BJ (cell line): ENCODE results near the gene ACKR2. TPM values are rescaled to one million over a fixed set of nuclear protein-coding genes. Genes with fewer than 3 reads are reported as not detected.

Experiments
- CTCF ChIA-PET: fragments of 350-600 bp; formaldehyde crosslinking; extraction: SDS; loops from one replicate; lab custom pipeline; 2021; ENCODE audit warnings: antibody characterized with exemption, inconsistent platforms; lab: Yijun Ruan, JAX
- POLR2A ChIA-PET: fragments of 300-600 bp; sonication (Branson Sonifier 250); formaldehyde crosslinking; extraction: SDS; loops from one replicate; lab custom pipeline; 2021; ENCODE audit warnings: antibody characterized with exemption; lab: Charles Lee
- DNase-seq: peaks from one replicate; pipeline ENCODE4 v3.0.0-alpha.2; 2011; ENCODE audit warnings: low read depth
- H3K27me3 ChIP-seq: 2 replicates; pipeline ENCODE4 v1.6.0; 2011; ENCODE audit warnings: low read length; ENCODE audit not compliant: control insufficient read depth, insufficient read depth
- H3K36me3 ChIP-seq: 2 replicates; pipeline ENCODE4 v1.5.1; 2011; ENCODE audit warnings: low read length; ENCODE audit not compliant: control insufficient read depth, insufficient read depth
- H3K4me3 ChIP-seq: 2 replicates; pipeline ENCODE4 v1.5.1; 2011; ENCODE audit warnings: low read depth, mild to moderate bottlenecking, control low read depth, low read length
- CTCF ChIP-seq: IDR thresholded peaks from 2 replicates; pipeline ENCODE4 v1.5.1; 2011; ENCODE audit warnings: low read depth, mild to moderate bottlenecking, control low read depth, inconsistent platforms, low read length, moderate library complexity; ENCODE audit not compliant: insufficient read depth
- polyA plus RNA-seq: library from polyadenylated mRNA; depleted of rRNA; stranded (reverse); fragments of >200 nt; gene quantifications from 2 replicates; pipeline ENCODE4 v1.2.3, GENCODE V29; 2011

ACKR2 gene
- polyA plus RNA-seq, 1 experiment, result 0.15 TPM

- CTCF ChIA-PET, result interaction anchor here (0.7 to 1.4 kb wide), 2 partner anchors 24 to 43 kb away, joined by 3 to 5 read pairs; no protein-coding TSS in a partner anchor
- Histone ChIP-seq H3K27me3 (peaks cover 3% of the 10 kb centered on the region), H3K36me3 (no peaks in the 10 kb centered on the region), H3K4me3 (no peak overlapping the region)
- no peak for DNase-seq
- no peak for TF ChIP-seq CTCF
- POLR2A ChIA-PET, result no interaction called here
Observed at GRCh38 chr3:42814914-42815507, 5.8 kb downstream of the ACKR2 start.

- DNase-seq, result no peak
- Histone ChIP-seq H3K4me3 (no peak overlapping the region), H3K36me3 (no peaks in the 10 kb centered on the region), H3K27me3 (peaks cover 3% of the 10 kb centered on the region)
- no peak for TF ChIP-seq CTCF
- POLR2A ChIA-PET, result interaction anchor here (0.6 kb wide), 1 partner anchor 22 kb away, joined by 3 read pairs; no protein-coding TSS in a partner anchor
- CTCF ChIA-PET, result interaction anchor here (0.7 to 1.4 kb wide), 2 partner anchors 23 to 43 kb away, joined by 3 to 5 read pairs; no protein-coding TSS in a partner anchor
Observed at GRCh38 chr3:42815826-42816225, 6.6 kb downstream of the ACKR2 start.

- peaks cover 3% of the 10 kb centered on the region for H3K27me3 ChIP-seq
- DNase-seq, result no peak
- ChIA-PET POLR2A (no interaction called here), CTCF (interaction anchor here (1.2 to 2.1 kb wide), 2 partner anchors 13 to 20 kb away, joined by 4 to 9 read pairs; no protein-coding TSS in a partner anchor)
- no peaks in the 10 kb centered on the region for H3K36me3 ChIP-seq
- H3K4me3 ChIP-seq, result no peak overlapping the region
- TF ChIP-seq CTCF, result no peak
Observed at GRCh38 chr3:42819351-42819965, 10.2 kb downstream of the ACKR2 start.

- no peak for DNase-seq
- no peak for TF ChIP-seq CTCF
- Histone ChIP-seq H3K4me3 (no peak overlapping the region), H3K27me3 (no peaks in the 10 kb centered on the region), H3K36me3 (no peaks in the 10 kb centered on the region)
- POLR2A ChIA-PET, result no interaction called here
- CTCF ChIA-PET, result interaction anchor here (0.7 to 1.2 kb wide), 2 partner anchors 19 to 33 kb away, joined by 3 read pairs; no protein-coding TSS in a partner anchor
Observed at GRCh38 chr3:42820746-42821051, 11.5 kb downstream of the ACKR2 start.

GRCh38 chr3:42822828-42823227 is 13.6 kb downstream of the ACKR2 start:
- no peak for DNase-seq
- ChIA-PET POLR2A (interaction anchor here (0.6 kb wide), 1 partner anchor 90 kb away, joined by 4 read pairs; no protein-coding TSS in a partner anchor), CTCF (no interaction called here)
- TF ChIP-seq CTCF, result no peak
- peaks cover 3% of the 10 kb centered on the region for H3K27me3 ChIP-seq
- H3K4me3 ChIP-seq, result no peak overlapping the region
- H3K36me3 ChIP-seq, result no peaks in the 10 kb centered on the region
